Measurements from ENCODE around the gene NFIX. TPM values are rescaled to one million over a fixed set of nuclear protein-coding genes. Genes with fewer than 3 reads are reported as not detected.
A peak's percentile ranks its signal among the peaks of the same experiment; 100 is the strongest.

Gene NFIX
- total and polyA plus RNA-seq, 9 of the 15 experiments (the other 6 are each of a cell fraction or from before 2014, with no cell fraction given): 0.28 to 26.8 (median 5.4) TPM

GRCh38 chr19:13095934-13096927 is 101.0 kb downstream of the NFIX start (continued):
- TF ChIP-seq REST (IDR thresholded peaks at IDR 0.05; ENCODE audit: borderline replicate concordance): no peak
- peak; percentile 23; the same call in 1 of the 2 replicates for TF ChIP-seq REST (CRISPR knock-in tag; IDR thresholded peaks at IDR 0.05; ENCODE audit: low read depth)
- no peak for TF ChIP-seq ZNF311 (CRISPR knock-in tag; IDR thresholded peaks at IDR 0.05)
- TF ChIP-seq CBX2 (IDR thresholded peaks at IDR 0.05; ENCODE audit: insufficient read depth, low read length, poor library complexity, severe bottlenecking): no peak
- no peak for TF ChIP-seq NCOA1 (IDR thresholded peaks at IDR 0.05; ENCODE audit: low read depth)
- no peak for TF ChIP-seq ZNF407 (IDR thresholded peaks at IDR 0.05; ENCODE audit: low read depth)
- 0 out of 2 replicates have a peak, but pooled peaks have one; percentile 14 for TF ChIP-seq ETV5 (CRISPR knock-in tag; IDR thresholded peaks at IDR 0.05; ENCODE audit: low read depth)
